Choroid plexus epithelial cell (primary cell): ENCODE data around the gene CLIP1.

Source experiments
- DNase-seq: peaks from one replicate; pipeline ENCODE4 v3.0.0-alpha.2; 2010; ENCODE audit warnings: low read depth
- H3K4me3 ChIP-seq: 2 replicates; pipeline ENCODE4 v1.5.1; 2011; ENCODE audit warnings: low read depth, mild to moderate bottlenecking, control low read depth, low read length, moderate library complexity
- CTCF ChIP-seq: conservative IDR thresholded peaks from 2 replicates; pipeline ENCODE4 v1.5.1; 2011; ENCODE audit warnings: low read depth, mild to moderate bottlenecking, control low read depth, inconsistent platforms, low read length, moderate library complexity

The CLIP1 gene

GRCh38 chr12:122303068-122303467 lies 119.4 kb downstream of the CLIP1 start:
- TF ChIP-seq CTCF = no peak
- DNase-seq = no peak
- H3K4me3 ChIP-seq = no peak overlapping the region

GRCh38 chr12:122298071-122298748 lies 124.3 kb downstream of the CLIP1 start:
- no peak overlapping the region for H3K4me3 ChIP-seq
- no peak for TF ChIP-seq CTCF
- no peak for DNase-seq

- DNase-seq = no peak
- no peak for TF ChIP-seq CTCF
- no peak overlapping the region for H3K4me3 ChIP-seq
Measured at GRCh38 chr12:122297494-122297893, 125.0 kb downstream of the CLIP1 start.

GRCh38 chr12:122295877-122296276 lies 126.6 kb downstream of the CLIP1 start:
- no peak for TF ChIP-seq CTCF
- no peak overlapping the region for H3K4me3 ChIP-seq
- no peak for DNase-seq

GRCh38 chr12:122293081-122293480 lies 129.4 kb downstream of the CLIP1 start:
- H3K4me3 ChIP-seq = no peak overlapping the region
- no peak for DNase-seq
- no peak for TF ChIP-seq CTCF

GRCh38 chr12:122291431-122291830 lies 131.0 kb downstream of the CLIP1 start:
- H3K4me3 ChIP-seq = no peak overlapping the region
- DNase-seq = no peak

More at GRCh38 chr12:122291431-122291830, 131.0 kb downstream of the CLIP1 start:
- TF ChIP-seq CTCF = no peak
